NCI-H2029 treated with DMSO at 0.1 percent for 48 hours (cell line): ENCODE results near the gene HAPLN3.

ENCODE experiments used
- DNase-seq: peaks from one replicate; lab custom pipeline; 2025; lab: John Stamatoyannopoulos, UW

HAPLN3 gene

GRCh38 chr15:88860212-88860611 lies 35.1 kb downstream of the HAPLN3 start:
- DNase-seq = no peak

GRCh38 chr15:88859550-88859949 lies 35.8 kb downstream of the HAPLN3 start:
- no peak for DNase-seq

GRCh38 chr15:88858934-88859333 lies 36.4 kb downstream of the HAPLN3 start:
- DNase-seq = no peak

- DNase-seq = no peak
These were observed 42.9 kb downstream of the HAPLN3 start for GRCh38 chr15:88852476-88852875.

- no peak for DNase-seq
These were observed 45.8 kb downstream of the HAPLN3 start for GRCh38 chr15:88849376-88850072.

- DNase-seq = no peak
These were observed 47.1 kb downstream of the HAPLN3 start for GRCh38 chr15:88848203-88848602.

- no peak for DNase-seq
These were observed 48.2 kb downstream of the HAPLN3 start for GRCh38 chr15:88847144-88847543.

GRCh38 chr15:88845616-88846015 lies 49.7 kb downstream of the HAPLN3 start:
- no peak for DNase-seq

GRCh38 chr15:88844749-88845386 lies 50.5 kb downstream of the HAPLN3 start:
- no peak for DNase-seq

- no peak for DNase-seq
These were observed 52.0 kb downstream of the HAPLN3 start for GRCh38 chr15:88843334-88843733.

- DNase-seq = no peak
These were observed 53.2 kb downstream of the HAPLN3 start for GRCh38 chr15:88842156-88842555.

GRCh38 chr15:88841236-88841635 lies 54.1 kb downstream of the HAPLN3 start:
- no peak for DNase-seq

- no peak for DNase-seq
These were observed 55.4 kb downstream of the HAPLN3 start for GRCh38 chr15:88839961-88840360.

- DNase-seq = no peak
These were observed 56.2 kb downstream of the HAPLN3 start for GRCh38 chr15:88839146-88839545.

GRCh38 chr15:88838667-88839066 lies 56.7 kb downstream of the HAPLN3 start:
- no peak for DNase-seq

- DNase-seq = no peak
These were observed 59.7 kb downstream of the HAPLN3 start for GRCh38 chr15:88835646-88836045.

- no peak for DNase-seq
These were observed 60.2 kb downstream of the HAPLN3 start for GRCh38 chr15:88835119-88835518.

- no peak for DNase-seq
These were observed 61.0 kb downstream of the HAPLN3 start for GRCh38 chr15:88834211-88834812.

- DNase-seq = no peak
These were observed 61.6 kb downstream of the HAPLN3 start for GRCh38 chr15:88833731-88834100.

GRCh38 chr15:88832820-88833730 lies 62.3 kb downstream of the HAPLN3 start:
- no peak for DNase-seq

GRCh38 chr15:88830016-88830415 lies 65.3 kb downstream of the HAPLN3 start:
- DNase-seq = no peak

GRCh38 chr15:88828791-88829190 lies 66.6 kb downstream of the HAPLN3 start:
- no peak for DNase-seq
